ENCODE results near the gene RAB24.
"Not testable (repeated sequence)": the region's sequence is repeated elsewhere in the genome, so short reads cannot be mapped to it uniquely, and the experiment has no call there.

RAB24 gene

GRCh38 chr5:177291735-177292134 lies 11.8 kb downstream of the RAB24 start:
- no peak for DNase-seq

- DNase-seq, result no peak
Observed at GRCh38 chr5:177290816-177291596, 12.5 kb downstream of the RAB24 start.

- no peak for DNase-seq
Observed at GRCh38 chr5:177288191-177288590, 15.3 kb downstream of the RAB24 start.

GRCh38 chr5:177276886-177277285 lies 26.6 kb downstream of the RAB24 start:
- no peak for DNase-seq

- DNase-seq, result no peak
Observed at GRCh38 chr5:177275883-177276282, 27.6 kb downstream of the RAB24 start.

DNA sequence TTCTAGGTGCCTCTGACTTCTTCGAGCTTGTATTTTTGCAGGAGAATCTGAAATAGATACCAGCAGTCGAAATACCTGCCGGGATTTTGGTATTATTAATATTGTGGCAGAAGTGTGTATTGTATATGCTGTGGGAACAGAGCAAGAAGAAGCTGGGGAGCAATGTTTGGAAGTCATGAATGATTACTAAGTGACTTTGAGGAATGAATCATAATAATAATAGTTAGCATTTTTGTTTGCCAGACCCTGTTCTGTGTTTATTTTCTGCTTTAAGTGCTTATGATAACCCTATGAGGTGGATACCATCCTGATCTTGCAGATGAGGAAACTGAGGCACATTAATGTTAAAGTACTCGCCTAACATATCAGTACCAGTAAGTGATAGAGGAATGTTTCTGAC lies 32.4 kb downstream of the RAB24 start:
- no peak for DNase-seq

DNA sequence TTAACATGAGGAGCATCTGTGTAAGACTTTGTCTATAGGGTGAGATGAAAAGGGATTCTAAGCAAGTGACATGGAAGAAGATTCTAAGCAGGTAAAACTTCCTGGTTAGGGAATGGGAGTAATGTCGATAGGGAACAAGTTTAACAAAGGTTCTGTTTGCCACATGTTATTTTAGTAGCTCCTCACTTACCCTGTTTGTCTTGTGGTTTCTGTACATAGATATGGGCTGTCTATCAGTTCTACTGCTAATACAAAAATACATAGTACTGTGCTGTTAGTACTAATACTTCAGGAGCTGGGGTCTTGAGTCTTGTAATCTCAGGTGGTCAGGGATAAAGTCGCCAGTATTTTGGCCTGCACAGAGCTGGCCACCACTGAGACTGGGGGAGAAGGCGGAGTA lies 32.9 kb downstream of the RAB24 start:
- no peak for DNase-seq

- no peak for DNase-seq
Observed at GRCh38 chr5:177269976-177270375, 33.5 kb downstream of the RAB24 start.

- DNase-seq, result no peak
Observed at GRCh38 chr5:177269232-177269895, 34.2 kb downstream of the RAB24 start.

DNA sequence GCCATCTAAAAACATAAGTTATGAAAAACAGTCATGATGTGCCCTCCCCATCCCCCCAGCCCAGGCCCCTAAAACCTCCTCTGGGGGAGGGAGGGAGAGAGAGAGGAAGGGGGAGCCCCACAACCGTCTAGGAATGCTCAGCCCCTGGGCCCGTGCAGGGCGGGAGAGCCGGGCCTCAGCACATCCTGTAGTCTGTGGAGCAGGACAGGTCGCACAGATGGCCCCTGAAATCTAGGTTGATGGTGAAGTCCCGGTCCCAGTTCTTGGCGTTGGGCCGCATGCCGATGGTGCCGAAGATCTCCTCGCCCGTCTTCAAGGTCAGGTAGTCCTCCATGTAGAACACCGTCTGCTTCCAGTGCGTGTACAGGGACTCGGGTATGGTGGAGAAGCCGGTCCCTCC lies 38.1 kb downstream of the RAB24 start:
- no peak for DNase-seq

DNA sequence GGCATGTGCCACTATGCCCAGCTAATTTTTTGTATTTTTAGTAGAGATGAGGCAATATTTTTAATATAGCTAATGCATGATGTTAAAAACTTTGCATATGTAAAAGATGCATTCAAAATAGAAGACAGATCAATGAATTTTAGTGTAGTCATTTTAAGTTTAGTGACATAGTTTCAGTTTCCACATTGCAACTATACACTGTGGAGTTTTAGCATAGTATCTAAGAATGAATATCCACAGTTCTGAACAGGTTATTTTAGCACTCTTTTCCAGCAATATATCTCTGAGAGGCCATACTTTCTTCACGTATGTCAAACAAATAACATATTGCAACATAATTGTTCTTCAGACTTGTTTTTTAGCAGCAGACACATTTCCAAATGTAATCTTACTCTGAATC lies 39.3 kb downstream of the RAB24 start:
- DNase-seq, result no peak

GRCh38 chr5:177261510-177261909 lies 42.0 kb downstream of the RAB24 start:
- no peak for DNase-seq

GRCh38 chr5:177260961-177261360 lies 42.6 kb downstream of the RAB24 start:
- DNase-seq, result no peak

DNA sequence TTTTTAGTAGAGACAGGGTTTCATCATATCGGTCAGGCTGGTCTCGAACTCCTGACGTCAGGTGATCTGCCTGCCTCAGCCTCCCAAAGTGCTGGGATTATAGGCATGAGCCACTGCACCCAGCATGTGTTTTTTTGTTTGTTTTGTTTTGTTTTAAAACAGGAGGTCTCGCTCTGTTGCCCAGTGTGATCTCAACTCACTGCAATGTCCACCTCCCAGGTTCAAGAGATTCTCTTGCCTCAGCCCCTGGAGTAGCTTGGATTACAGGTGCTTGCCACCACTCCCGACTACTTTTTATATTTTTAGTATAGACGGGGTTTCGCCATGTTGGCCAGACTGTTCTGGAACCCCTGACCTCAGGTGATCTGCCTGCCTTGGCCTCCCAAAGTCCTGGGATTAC lies 44.8 kb downstream of the RAB24 start:
- not testable (repeated sequence) for DNase-seq

GRCh38 chr5:177256296-177256695 lies 47.2 kb downstream of the RAB24 start:
- DNase-seq, result no peak

DNA sequence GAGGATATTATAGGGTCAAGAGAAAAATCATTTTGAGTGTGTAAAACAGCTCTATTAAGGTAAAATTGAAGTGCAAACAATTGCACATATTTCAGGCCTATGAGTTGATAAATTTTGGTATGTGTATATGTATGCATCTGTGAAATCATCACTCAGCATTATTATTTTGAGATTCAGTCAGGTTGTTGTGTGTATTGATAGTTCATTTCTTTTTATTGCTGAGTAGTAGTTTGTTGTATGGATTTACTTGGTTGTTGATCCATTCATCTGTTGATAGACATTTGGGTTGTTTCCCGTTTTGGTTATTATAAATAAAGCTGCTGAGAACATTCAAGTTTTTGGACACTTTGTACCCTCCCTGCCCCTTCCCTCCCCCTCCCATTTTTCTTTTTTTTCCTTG lies 50.3 kb downstream of the RAB24 start:
- DNase-seq, result no peak
